Measurements from ENCODE around the gene CERK. TPM values are rescaled to one million over a fixed set of nuclear protein-coding genes. Genes with fewer than 3 reads are reported as not detected.

CERK gene
- total and polyA plus RNA-seq, 5 experiments from 2014 or later: 39.4 to 185 (median 61.2) TPM

DNA sequence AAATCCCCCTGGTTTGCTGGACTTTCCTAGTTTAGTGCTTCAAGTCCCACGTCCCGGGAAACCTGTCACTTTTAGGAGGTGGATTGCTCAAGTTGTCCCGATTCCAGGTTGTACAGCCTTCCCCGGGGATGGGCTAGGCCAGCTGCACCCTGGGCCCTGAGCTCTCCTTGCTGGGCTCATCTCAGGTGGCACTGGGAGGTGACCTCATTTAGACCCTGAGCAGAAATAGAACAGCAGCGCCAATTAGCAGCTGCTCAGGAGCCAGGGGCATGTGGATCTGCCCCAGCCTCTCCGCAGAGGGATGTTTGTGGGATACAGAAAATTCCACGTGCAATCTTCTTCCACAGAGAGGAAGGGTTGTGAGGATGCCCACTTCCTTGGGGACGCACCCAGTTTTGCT is 9.6 kb upstream of the CERK start:
- Mint-ChIP-seq H3K9me3 (no peaks in the 10 kb centered on the region), H3K36me3 (no peaks in the 10 kb centered on the region), H3K4me3 (no peak overlapping the region), H3K27ac (peak overlapping the region in 7 of 10 donors; percentile 39 to 99 (median 65)), H3K27me3 (peaks cover 0 to 2% (median 0%) of the 10 kb centered on the region in 5 donors), H3K4me1 (peaks cover 17 to 32% (median 27%) of the 10 kb centered on the region in 4 donors)
- no peak for ATAC-seq
- POLR2A ChIA-PET: interaction anchor here (1.6 to 6.0 kb wide), 3 partner anchors 9 to 15 kb away, joined by 6 to 151 read pairs (median 134); partner anchors contain the start of genes CERK and TBC1D22A
- no peak for DNase-seq

GRCh38 chr22:46746620-46747019 is 8.6 kb upstream of the CERK start:
- ATAC-seq: no peak
- no peaks in the 10 kb centered on the region for H3K9me3 Mint-ChIP-seq
- peak overlapping the region in 7 of 10 donors; percentile 75 to 99 (median 81) for H3K27ac Mint-ChIP-seq
- H3K36me3 Mint-ChIP-seq: no peaks in the 10 kb centered on the region
- POLR2A ChIA-PET: interaction anchor here (0.6 to 6.0 kb wide), 3 partner anchors 8 to 52 kb away, joined by 3 to 134 read pairs (median 4); partner anchors contain the start of gene CERK
- peaks cover 17 to 32% (median 28%) of the 10 kb centered on the region in 4 donors for H3K4me1 Mint-ChIP-seq
- H3K27me3 Mint-ChIP-seq: peaks cover 0 to 2% (median 0%) of the 10 kb centered on the region in 5 donors
- no peak overlapping the region for H3K4me3 Mint-ChIP-seq
- no peak for DNase-seq

DNA sequence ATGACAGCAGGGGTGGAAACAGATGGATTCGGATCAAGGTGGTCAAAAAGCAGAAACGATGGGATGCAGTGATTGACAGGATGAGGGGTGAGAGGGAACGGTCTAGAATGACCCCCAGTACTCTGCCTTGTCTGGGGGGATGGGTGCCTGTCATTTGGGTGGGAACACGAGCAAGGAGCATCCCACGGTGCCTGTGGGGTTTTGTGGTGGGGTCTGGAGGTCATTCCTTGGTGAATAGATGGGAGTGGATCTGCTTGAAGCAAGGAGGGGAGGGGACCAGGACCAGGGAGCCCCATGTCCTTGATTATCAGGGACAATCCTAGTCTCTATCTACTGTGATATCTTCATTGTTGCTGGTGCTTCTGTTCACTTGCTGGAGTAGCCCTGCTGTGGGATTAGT is 8.1 kb upstream of the CERK start:
- no peaks in the 10 kb centered on the region for H3K9me3 Mint-ChIP-seq

GRCh38 chr22:46744581-46744980 is 6.5 kb upstream of the CERK start:
- Mint-ChIP-seq H3K36me3 (no peaks in the 10 kb centered on the region), H3K4me3 (no peak overlapping the region), H3K27ac (peak overlapping the region in 2 of 10 donors; percentile 65 to 68), H3K4me1 (peaks cover 10 to 17% (median 14%) of the 10 kb centered on the region in 4 donors), H3K9me3 (no peaks in the 10 kb centered on the region), H3K27me3 (no peaks in the 10 kb centered on the region)
- POLR2A ChIA-PET: interaction anchor here (0.6 kb wide), 1 partner anchor 47 kb away, joined by 5 read pairs; no protein-coding TSS in a partner anchor
- DNase-seq: no peak
- ATAC-seq: no peak

More for the DNA sequence above, 8.1 kb upstream of the CERK start:
- H3K27me3 Mint-ChIP-seq: peaks cover 0 to 2% (median 0%) of the 10 kb centered on the region in 5 donors
- no peak for DNase-seq
- H3K27ac Mint-ChIP-seq: peak overlapping the region in 8 of 10 donors; percentile 75 to 99 (median 82)
- no peaks in the 10 kb centered on the region for H3K36me3 Mint-ChIP-seq
- peaks cover 18 to 28% (median 26%) of the 10 kb centered on the region in 4 donors for H3K4me1 Mint-ChIP-seq
- ATAC-seq: no peak
- POLR2A ChIA-PET: interaction anchor here (0.6 to 6.0 kb wide), 3 partner anchors 8 to 51 kb away, joined by 3 to 134 read pairs (median 4); partner anchors contain the start of gene CERK
- no peak overlapping the region for H3K4me3 Mint-ChIP-seq

- peak overlapping the region in 4 of 10 donors; percentile 8 to 72 (median 46) for H3K27ac Mint-ChIP-seq
Observed at GRCh38 chr22:46742576-46743221, 4.6 kb upstream of the CERK start.

DNA sequence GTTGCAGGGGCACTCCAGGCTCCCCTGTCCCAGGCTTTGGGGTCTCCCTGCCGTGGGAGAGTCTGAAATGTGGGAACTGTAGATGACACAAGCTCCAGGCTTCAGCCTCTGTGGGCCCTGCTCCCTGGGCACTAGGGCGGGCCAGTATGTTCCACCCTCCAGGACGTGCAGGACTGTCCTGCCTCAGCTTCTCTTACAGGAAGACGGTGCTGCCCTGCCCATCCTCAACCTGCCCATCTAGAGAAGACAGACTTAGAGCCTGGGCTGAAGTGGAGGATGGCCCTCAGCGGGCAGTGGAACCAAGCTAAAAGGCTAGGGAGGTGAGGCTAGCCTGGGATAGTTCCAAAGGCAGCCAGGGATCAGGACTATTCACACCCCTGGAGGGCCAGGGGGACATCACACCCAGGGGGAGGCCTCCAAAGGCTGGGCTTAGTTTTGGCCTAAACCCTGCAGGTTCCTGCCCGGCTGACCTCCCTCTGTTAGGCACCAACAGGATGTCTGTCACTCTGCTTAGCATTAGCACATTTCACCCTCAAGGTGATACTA is 4.0 kb upstream of the CERK start:
- peak overlapping the region in 4 of 10 donors; percentile 46 to 78 (median 62) for H3K27ac Mint-ChIP-seq
- peaks cover 11 to 17% (median 15%) of the 10 kb centered on the region in 4 donors for H3K4me1 Mint-ChIP-seq
- no peak for ATAC-seq
- H3K9me3 Mint-ChIP-seq: no peaks in the 10 kb centered on the region
- no peaks in the 10 kb centered on the region for H3K27me3 Mint-ChIP-seq
- no peak overlapping the region for H3K4me3 Mint-ChIP-seq
- peaks cover 0 to 2% (median 0%) of the 10 kb centered on the region in 3 donors for H3K36me3 Mint-ChIP-seq
- POLR2A ChIA-PET: interaction anchor here (1.3 to 7.3 kb wide), 4 partner anchors 7 to 61 kb away, joined by 3 to 134 read pairs (median 44); partner anchors contain the start of gene TBC1D22A
- DNase-seq: no peak

More at GRCh38 chr22:46742576-46743221, 4.6 kb upstream of the CERK start:
- ATAC-seq (no peak), DNase-seq (no peak)
- Mint-ChIP-seq H3K4me1 (peaks cover 9 to 14% (median 11%) of the 10 kb centered on the region in 4 donors), H3K36me3 (no peaks in the 10 kb centered on the region), H3K4me3 (no peak overlapping the region), H3K27me3 (no peaks in the 10 kb centered on the region), H3K9me3 (no peaks in the 10 kb centered on the region)
- POLR2A ChIA-PET: interaction anchor here (0.7 to 1.3 kb wide), 3 partner anchors 16 to 60 kb away, joined by 3 to 6 read pairs (median 3); partner anchors contain the start of gene TBC1D22A

GRCh38 chr22:46740910-46741780 is 3.1 kb upstream of the CERK start:
- H3K36me3 Mint-ChIP-seq: peaks cover 0 to 2% (median 0%) of the 10 kb centered on the region in 3 donors
- H3K27ac Mint-ChIP-seq: peak overlapping the region in 6 of 10 donors; percentile 77 to 88 (median 80)
- no peaks in the 10 kb centered on the region for H3K9me3 Mint-ChIP-seq
- DNase-seq: no peak
- peak overlapping the region in 2 of 10 donors; percentile 32 to 46 for H3K4me3 Mint-ChIP-seq
- ATAC-seq: no peak
- POLR2A ChIA-PET: interaction anchor here (1.3 to 7.3 kb wide), 5 partner anchors 8 to 62 kb away, joined by 3 to 134 read pairs (median 33); partner anchors contain the start of gene TBC1D22A
- H3K27me3 Mint-ChIP-seq: no peaks in the 10 kb centered on the region
- peaks cover 14 to 25% (median 24%) of the 10 kb centered on the region in 4 donors for H3K4me1 Mint-ChIP-seq

DNA sequence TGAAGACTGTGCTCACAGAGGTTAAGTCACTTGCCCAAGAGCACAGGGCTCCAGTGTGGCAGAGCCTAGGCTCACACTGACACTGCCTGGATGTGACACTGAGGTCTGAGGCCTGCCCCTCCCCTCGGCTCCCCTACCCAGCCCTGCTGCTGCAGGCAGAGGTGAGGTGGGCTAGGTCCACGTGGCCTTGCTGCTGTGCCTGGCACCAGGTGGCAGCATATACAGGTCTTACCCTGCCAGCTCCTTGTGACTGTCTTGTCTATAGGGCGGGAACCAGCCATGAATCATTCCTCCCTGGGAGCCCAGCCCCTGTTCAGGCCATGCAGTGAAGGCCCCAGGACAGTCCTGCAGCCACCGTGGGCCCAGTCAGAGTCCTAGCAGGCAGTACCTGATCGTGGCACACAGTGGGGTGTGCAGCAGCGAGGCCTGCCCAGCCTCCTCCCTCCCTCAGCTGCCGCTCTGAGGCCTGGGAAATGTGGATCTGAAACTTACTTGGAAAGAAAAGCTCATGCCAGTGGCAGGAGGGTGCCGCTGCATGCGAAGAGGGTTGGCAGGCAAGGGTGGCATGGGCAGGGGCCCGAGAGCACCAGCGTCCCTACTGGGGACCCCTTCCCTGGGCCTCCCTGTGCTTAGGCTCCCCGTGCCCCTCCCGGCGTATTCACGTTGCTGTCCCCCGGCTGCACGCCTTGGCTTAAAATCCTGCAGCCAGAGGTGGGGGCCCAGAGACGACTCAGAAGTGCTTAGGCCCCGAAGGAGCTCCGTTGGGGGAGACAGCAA is 1.2 kb upstream of the CERK start:
- Mint-ChIP-seq H3K4me3 (peak overlapping the region; percentile 75 to 93 (median 92)), H3K27ac (peak overlapping the region; percentile 86 to 96 (median 93)), H3K9me3 (no peaks in the 10 kb centered on the region), H3K27me3 (no peaks in the 10 kb centered on the region), H3K4me1 (peaks cover 22 to 43% (median 42%) of the 10 kb centered on the region in 4 donors), H3K36me3 (peaks cover 0 to 2% (median 0%) of the 10 kb centered on the region in 3 donors)
- POLR2A ChIA-PET: interaction anchor here (0.7 to 7.3 kb wide), 10 partner anchors 10 to 63 kb away, joined by 3 to 134 read pairs (median 4); partner anchors contain the start of gene TBC1D22A
- peak in 1 of 2 donors; percentile 83 for ATAC-seq
- DNase-seq: peak; percentile 48 to 82 (median 72)

GRCh38 chr22:46738647-46739093 is 618 bp upstream of the CERK start:
- ATAC-seq (peak; percentile 0 to 28), DNase-seq (peak in 2 of 10 donors; percentile 4 to 31)
- no peaks in the 10 kb centered on the region for H3K9me3 Mint-ChIP-seq
- H3K27me3 Mint-ChIP-seq: no peaks in the 10 kb centered on the region
- peak overlapping the region; percentile 75 to 93 (median 92) for H3K4me3 Mint-ChIP-seq
- POLR2A ChIA-PET: interaction anchor here (0.7 to 7.3 kb wide), 10 partner anchors 11 to 685 kb away, joined by 3 to 134 read pairs (median 4); partner anchors contain the start of gene TBC1D22A
- H3K27ac Mint-ChIP-seq: peak overlapping the region; percentile 86 to 96 (median 93)
- peaks cover 25 to 48% (median 46%) of the 10 kb centered on the region in 4 donors for H3K4me1 Mint-ChIP-seq
- peaks cover 0 to 2% (median 0%) of the 10 kb centered on the region in 3 donors for H3K36me3 Mint-ChIP-seq

- Mint-ChIP-seq H3K27ac (peak overlapping the region; percentile 94 to 100 (median 99)), H3K9me3 (no peaks in the 10 kb centered on the region), H3K4me1 (peaks cover 25 to 54% (median 50%) of the 10 kb centered on the region in 4 donors), H3K4me3 (peak overlapping the region; percentile 91 to 100 (median 100)), H3K27me3 (no peaks in the 10 kb centered on the region), H3K36me3 (peaks cover 0 to 7% (median 0%) of the 10 kb centered on the region in 3 donors)
- DNase-seq (peak; percentile 20 to 68 (median 43)), ATAC-seq (peak; percentile 29 to 45)
- POLR2A ChIA-PET: interaction anchor here (0.9 to 7.3 kb wide), 8 partner anchors 12 to 54 kb away, joined by 4 to 134 read pairs (median 30); partner anchors contain the start of gene TBC1D22A
Observed at GRCh38 chr22:46737105-46737975, 712 bp downstream of the CERK start.

All from naive thymus-derived CD8-positive, alpha-beta T cell (primary cell).